Measurements from ENCODE around the gene CFAP92.
A peak's percentile ranks its signal among the peaks of the same experiment; 100 is the strongest.
"Not testable (repeated sequence)": the region's sequence is repeated elsewhere in the genome, so short reads cannot be mapped to it uniquely, and the experiment has no call there.

Gene CFAP92

GRCh38 chr3:128880455-128880854 lies 113.4 kb downstream of the CFAP92 start:
- not testable (repeated sequence) for DNase-seq

GRCh38 chr3:128879991-128880390 lies 113.9 kb downstream of the CFAP92 start:
- no peak for DNase-seq

GRCh38 chr3:128879125-128879969 lies 114.5 kb downstream of the CFAP92 start, which contains the start of gene ACAD9:
ACAD9 (plus strand) TSS chr3:128879620; CDS start chr3:128879692, 72 bp downstream.
- peak; percentile 96 to 98 for DNase-seq

GRCh38 chr3:128878556-128879124 lies 115.2 kb downstream of the CFAP92 start:
- DNase-seq = no peak

GRCh38 chr3:128878011-128878457 lies 115.8 kb downstream of the CFAP92 start:
- DNase-seq = no peak

- peak in 1 of 2 experiments; percentile 8 for DNase-seq
Measured at GRCh38 chr3:128875556-128876120, 118.2 kb downstream of the CFAP92 start.

- no peak for DNase-seq
Measured at GRCh38 chr3:128874481-128875180, 119.2 kb downstream of the CFAP92 start.

- DNase-seq = no peak
Measured at GRCh38 chr3:128873244-128874022, 120.4 kb downstream of the CFAP92 start.

GRCh38 chr3:128872744-128873143 lies 121.1 kb downstream of the CFAP92 start:
- no peak for DNase-seq

GRCh38 chr3:128872282-128872681 lies 121.6 kb downstream of the CFAP92 start:
- no peak for DNase-seq

GRCh38 chr3:128870347-128870746 lies 123.5 kb downstream of the CFAP92 start:
- DNase-seq = no peak

GRCh38 chr3:128867200-128868125 lies 126.4 kb downstream of the CFAP92 start:
- DNase-seq = no peak

- DNase-seq = not testable (repeated sequence)
Measured at GRCh38 chr3:128864849-128865804, 128.7 kb downstream of the CFAP92 start.

GRCh38 chr3:128864351-128864811 lies 129.5 kb downstream of the CFAP92 start:
- DNase-seq = no peak

GRCh38 chr3:128863560-128863959 lies 130.3 kb downstream of the CFAP92 start:
- DNase-seq = no peak

GRCh38 chr3:128861491-128861890 lies 132.4 kb downstream of the CFAP92 start:
- no peak for DNase-seq

Data from NCI-H1930 (cell line).